ENCODE measurements around the gene C6orf89.

DNA sequence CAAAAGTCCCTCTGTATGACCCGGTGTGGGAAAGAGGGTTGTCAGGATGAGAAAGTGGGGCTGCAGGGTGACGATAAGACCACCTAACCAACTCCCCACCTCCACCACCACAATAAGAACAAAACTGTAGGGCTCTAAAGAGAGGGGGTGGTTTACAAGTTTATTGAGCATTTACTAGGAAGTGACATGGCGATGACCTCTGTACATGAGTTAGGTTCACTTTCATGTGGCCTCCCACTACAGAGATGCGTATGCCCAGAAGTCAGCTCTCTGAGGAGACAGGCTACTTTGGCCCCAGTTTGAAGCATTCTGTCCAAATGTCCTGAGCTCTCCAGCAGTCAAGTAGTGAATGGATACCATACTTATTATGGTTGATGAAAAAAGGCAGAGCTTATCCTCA, 40.1 kb downstream of the C6orf89 start:
- TF ChIP-seq GATA3 (IDR thresholded peaks at IDR 0.05; ENCODE audit: low read depth, low read length) (no peak), GATA2 (IDR thresholded peaks at IDR 0.05; ENCODE audit: low read depth, low read length) (no peak)
